ENCODE data around the gene PAQR4.
A peak's percentile ranks its signal among the peaks of the same experiment; 100 is the strongest.

The PAQR4 gene

DNA sequence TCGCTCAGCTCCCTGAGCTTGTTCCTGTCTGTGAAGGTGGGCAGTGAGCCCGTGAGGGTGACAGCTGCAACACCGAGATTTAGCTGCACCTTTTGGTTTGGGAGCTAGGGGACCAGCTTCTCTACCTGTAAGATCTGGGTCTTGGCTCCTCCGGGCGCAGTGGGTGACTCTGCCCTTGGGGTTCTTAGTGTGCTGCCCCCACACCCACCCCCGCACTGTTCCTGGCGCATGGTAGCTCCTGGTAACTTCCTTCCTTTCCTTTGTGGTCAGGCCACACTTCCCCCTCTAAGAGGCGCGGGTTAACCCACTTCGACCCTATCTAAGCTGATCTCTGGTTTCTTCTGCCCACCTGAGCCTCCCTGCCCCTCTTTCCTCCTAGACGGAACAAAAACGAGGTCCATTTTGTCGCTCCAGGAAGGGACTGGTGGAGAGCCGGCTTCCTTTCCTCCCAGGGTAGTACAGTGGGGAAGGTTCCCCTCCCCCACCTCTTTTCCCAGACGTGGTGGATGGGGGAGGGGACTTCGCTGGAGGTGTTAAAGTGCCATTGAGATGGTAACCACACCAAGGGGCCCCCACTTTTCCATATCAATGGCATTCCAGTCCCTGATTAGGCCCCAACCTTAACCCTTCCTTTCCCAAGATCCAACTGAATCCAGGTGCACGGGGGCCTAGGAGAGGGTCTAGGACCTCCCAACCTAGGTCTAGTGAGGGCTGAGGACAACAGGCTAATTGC is 39.0 kb downstream of the PAQR4 start:
- no peak for DNase-seq (ENCODE audit: low spot score)

DNA sequence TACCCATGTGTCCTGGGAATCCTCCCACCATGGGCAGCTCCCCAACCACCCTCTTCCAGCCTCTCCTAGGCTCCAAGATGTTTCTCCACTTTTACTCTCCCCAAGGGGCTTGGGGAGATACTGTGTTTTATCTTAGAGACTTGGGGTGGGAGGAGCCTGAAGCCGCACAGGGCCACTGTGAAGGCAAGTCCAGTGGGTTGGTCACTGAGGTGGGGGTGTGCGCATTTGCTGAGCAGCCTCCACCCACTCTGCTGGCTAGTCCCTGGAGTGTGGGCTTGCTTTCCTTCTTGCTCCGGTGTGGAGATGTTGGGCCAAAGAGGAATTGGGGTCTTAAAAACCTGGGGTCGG is 39.5 kb downstream of the PAQR4 start:
- DNase-seq (ENCODE audit: low spot score) = no peak

GRCh38 chr16:3009568-3010390 is 40.6 kb downstream of the PAQR4 start:
- no peak for DNase-seq (ENCODE audit: low spot score)

GRCh38 chr16:3010510-3010909 is 41.4 kb downstream of the PAQR4 start:
- DNase-seq (ENCODE audit: low spot score) = no peak

GRCh38 chr16:3012246-3012645 is 43.1 kb downstream of the PAQR4 start:
- DNase-seq (ENCODE audit: low spot score) = no peak

GRCh38 chr16:3012828-3013420 is 43.8 kb downstream of the PAQR4 start, which contains the start of gene CLDN9:
Gene CLDN9 (plus strand): TSS chr16:3012923. CDS start chr16:3013363, 440 bp downstream.
- DNase-seq (ENCODE audit: low spot score) = no peak

DNA sequence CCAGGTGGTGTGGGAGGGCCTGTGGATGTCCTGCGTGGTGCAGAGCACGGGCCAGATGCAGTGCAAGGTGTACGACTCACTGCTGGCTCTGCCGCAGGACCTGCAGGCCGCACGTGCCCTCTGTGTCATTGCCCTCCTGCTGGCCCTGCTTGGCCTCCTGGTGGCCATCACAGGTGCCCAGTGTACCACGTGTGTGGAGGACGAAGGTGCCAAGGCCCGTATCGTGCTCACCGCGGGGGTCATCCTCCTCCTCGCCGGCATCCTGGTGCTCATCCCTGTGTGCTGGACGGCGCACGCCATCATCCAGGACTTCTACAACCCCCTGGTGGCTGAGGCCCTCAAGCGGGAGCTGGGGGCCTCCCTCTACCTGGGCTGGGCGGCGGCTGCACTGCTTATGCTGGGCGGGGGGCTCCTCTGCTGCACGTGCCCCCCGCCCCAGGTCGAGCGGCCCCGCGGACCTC is 44.4 kb downstream of the PAQR4 start:
- no peak for DNase-seq (ENCODE audit: low spot score)

DNA sequence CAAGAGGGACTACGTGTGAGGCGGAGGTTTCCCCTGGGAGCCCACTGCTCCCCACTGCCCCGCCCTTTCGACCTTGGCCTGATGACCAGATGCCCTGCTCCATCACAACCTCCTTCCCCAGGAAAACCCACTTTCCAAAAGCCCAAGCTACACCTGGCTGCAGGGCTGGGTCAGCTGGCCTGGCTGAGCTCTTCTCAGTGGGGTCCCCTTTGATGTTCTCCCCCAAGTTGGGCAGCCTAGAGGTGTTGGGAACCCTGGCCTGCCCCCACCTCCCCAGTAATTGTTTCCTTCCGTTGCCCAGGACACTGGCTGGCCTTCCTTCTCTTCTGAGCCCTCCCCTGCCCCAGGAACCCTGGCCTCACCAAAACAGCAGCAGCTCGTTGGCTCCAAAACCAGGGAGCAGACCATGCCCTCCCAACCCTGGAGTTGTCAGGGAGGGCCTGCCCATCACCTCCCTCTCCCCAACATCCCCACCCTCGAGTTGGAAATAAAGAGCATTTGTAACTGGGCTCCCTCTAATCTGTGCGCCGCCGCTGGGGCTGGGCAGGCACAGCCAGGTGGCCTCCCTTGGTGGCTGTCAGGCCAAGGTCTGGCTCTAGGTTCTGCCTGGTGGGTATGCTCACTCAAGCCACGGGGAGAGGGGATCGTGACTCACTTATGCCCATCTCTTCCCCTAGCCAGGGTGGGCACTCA is 45.0 kb downstream of the PAQR4 start:
- DNase-seq (ENCODE audit: low spot score) = no peak

GRCh38 chr16:3014971-3015370 is 45.8 kb downstream of the PAQR4 start:
- DNase-seq (ENCODE audit: low spot score) = no peak

DNA sequence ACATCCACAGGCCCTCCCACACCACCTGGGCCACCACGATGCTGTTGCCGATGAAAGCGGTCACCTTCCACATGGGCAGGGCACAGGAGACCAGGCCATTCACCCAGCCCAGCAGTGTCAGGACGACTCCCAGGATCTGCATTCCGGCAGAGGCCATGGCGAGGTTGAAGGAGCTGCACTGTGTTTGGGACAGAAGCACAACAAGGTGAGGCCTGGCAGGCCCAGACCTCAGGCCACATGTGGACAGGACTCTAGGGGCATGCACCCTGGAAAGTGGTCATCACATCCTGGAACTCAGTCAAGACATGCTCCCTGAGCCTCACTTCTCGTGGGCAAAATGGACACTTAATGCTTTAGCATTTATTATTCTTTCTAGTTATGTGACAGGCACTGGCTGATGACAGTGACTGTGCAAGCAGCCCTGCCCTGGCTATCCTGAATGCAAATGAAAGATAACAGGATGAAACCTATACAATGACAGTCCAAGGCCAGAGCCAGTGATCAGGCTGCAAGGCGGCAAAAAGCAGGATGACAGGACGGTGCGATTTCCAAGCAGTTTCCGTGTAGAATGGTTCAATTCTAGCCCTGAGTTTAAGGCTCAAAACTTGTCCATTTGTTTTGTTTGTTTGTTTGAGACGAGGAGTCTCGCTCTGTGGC is 46.8 kb downstream of the PAQR4 start:
- DNase-seq (ENCODE audit: low spot score) = no peak

- DNase-seq (ENCODE audit: low spot score) = no peak
These were observed 48.2 kb downstream of the PAQR4 start for GRCh38 chr16:3017344-3017743.

DNA sequence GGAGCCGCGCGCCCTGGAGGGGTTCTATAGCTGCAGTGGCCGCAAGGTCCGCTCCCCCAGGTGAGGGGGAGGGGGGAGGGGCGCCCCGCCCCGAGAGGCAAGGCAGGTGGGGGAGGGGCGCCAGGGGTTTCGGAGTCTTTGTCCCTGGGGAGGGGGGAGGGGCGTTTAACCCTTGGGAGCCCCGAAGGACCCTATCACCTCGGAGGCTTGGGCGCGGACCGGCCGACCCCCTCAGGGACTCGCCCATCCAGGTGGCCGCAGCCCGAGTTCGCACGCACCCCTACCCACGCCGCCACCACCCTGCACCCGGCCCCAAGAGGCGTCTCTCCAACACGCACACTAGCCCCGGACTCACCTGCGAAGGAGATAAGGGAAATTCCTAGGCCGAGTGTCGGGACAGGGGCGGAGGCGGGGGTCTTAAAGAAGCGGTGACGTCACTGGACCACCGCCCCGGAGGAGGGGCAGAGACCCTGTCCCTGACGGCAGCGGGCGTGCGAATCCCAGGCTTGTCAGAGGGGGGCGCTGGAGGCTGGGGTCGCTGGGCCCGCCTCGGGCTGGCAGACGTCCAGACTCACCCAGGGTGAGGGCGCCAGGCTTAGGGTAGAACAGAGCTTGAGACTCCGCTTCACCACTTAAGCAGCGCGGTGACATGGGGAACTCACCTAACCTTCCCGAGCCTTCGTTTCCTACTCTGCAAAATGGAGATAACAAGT is 48.8 kb downstream of the PAQR4 start, which contains the start of gene CLDN6:
TSS of gene CLDN6 (minus strand) at position 390 of the 713 bp plus-strand sequence. CDS start 2,162 bp downstream, outside the sequence.
- no peak for DNase-seq (ENCODE audit: low spot score)

GRCh38 chr16:3019594-3020246 is 50.6 kb downstream of the PAQR4 start:
- DNase-seq (ENCODE audit: low spot score) = no peak

GRCh38 chr16:3020247-3020603 is 51.1 kb downstream of the PAQR4 start, which contains the start of gene TNFRSF12A:
Gene TNFRSF12A (plus strand): TSS chr16:3020368. CDS start chr16:3020398, 30 bp downstream.
- peak; percentile 76 for DNase-seq (ENCODE audit: low spot score)

DNA sequence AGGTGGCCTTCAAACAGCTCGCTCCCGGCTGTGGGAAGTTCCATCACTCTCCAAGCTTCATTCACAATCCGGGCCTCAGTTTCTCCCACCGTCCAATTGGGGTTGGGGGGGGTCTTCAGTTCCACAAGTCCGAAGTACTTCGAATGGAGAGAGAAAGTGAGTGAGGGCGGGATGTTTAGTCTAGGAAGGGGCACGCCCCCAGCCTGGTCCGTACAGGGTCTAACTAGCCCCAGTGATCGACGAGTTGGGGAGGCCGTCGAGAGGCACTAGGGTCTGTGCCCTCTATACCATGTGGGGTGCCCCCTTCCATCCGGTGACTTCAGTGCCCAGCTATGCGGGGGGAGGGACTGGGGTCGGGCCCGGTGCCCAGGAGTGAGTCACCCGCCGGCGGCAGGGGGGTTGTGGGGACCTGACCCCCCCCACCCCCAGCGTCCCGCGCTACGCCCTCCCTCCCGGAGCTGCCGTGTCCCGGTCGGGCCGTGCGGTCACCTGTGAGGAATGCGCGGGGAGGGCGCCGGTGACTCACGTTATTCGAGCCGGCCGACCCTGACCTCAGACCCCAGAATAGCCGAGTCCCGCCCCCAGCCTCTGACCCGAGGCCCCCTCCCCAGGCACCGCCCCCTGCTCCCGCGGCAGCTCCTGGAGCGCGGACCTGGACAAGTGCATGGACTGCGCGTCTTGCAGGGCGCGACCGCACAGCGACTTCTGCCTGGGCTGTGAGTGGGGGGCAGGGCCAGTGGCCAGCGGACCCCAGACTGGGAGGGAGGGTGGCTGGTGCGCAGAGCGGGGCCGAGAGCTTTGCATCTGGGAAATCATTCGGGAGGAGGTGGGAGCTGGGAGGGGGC is 51.7 kb downstream of the PAQR4 start:
- peak; percentile 22 for DNase-seq (ENCODE audit: low spot score)

- DNase-seq (ENCODE audit: low spot score) = peak; percentile 67
These were observed 52.5 kb downstream of the PAQR4 start for GRCh38 chr16:3021449-3022207.

- DNase-seq (ENCODE audit: low spot score) = peak; percentile 83
These were observed 53.1 kb downstream of the PAQR4 start for GRCh38 chr16:3022208-3022683.

GRCh38 chr16:3022684-3023414 is 53.7 kb downstream of the PAQR4 start:
- no peak for DNase-seq (ENCODE audit: low spot score)
